ENCODE measurements around the gene F2RL3. TPM values are rescaled to one million over a fixed set of nuclear protein-coding genes. Genes with fewer than 3 reads are reported as not detected.

F2RL3 gene
- total and polyA plus RNA-seq, 9 of the 15 experiments (the other 6 are each of a cell fraction or from before 2014, with no cell fraction given): 1.4 to 27.6 (median 11.9) TPM

DNA sequence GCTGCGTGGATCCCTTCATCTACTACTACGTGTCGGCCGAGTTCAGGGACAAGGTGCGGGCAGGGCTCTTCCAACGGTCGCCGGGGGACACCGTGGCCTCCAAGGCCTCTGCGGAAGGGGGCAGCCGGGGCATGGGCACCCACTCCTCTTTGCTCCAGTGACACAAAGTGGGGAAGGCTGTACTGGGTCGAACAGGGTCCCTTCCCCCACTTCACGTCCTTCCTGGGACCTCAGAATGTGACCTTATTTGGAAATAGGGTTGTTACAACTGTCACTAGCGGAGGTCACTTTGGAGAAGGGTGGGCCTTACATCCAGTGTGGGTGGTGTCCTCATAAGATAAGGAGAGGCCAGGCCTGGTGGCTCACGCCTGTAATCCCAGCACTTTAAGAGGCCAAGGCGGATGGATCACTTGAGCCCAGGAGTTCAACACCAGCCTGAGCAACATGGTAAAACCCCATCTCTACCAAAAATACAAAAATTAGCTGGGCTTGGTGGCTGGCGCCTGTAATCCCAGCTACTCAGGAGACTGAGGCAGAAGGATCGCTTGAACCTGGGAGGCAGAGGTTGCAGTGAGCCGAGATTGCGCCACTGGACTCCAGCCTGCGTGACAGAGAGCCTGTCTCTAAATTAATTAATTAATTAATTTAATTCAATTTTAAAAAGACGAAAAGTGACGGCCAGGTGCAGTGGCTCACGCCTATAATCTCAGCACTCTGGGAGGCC is 1.8 kb downstream of the F2RL3 start (continued):
- no peak for TF ChIP-seq ZBTB40 (IDR thresholded peaks at IDR 0.05)
- TF ChIP-seq ZBTB40 (CRISPR knock-in tag; IDR thresholded peaks at IDR 0.05): no peak
- no peak for TF ChIP-seq HOXB6 (CRISPR knock-in tag; IDR thresholded peaks at IDR 0.05; ENCODE audit: borderline replicate concordance)
- TF ChIP-seq ZNF23 (CRISPR knock-in tag; IDR thresholded peaks at IDR 0.05): no peak
- TF ChIP-seq, protein P1, sequence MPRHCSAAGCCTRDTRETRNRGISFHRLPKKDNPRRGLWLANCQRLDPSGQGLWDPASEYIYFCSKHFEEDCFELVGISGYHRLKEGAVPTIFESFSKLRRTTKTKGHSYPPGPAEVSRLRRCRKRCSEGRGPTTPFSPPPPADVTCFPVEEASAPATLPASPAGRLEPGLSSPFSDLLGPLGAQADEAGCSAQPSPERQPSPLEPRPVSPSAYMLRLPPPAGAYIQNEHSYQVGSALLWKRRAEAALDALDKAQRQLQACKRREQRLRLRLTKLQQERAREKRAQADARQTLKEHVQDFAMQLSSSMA (CRISPR knock-in tag; IDR thresholded peaks at IDR 0.05): no peak
- TF ChIP-seq HDAC8 (tag; IDR thresholded peaks at IDR 0.05): no peak
- no peak for TF ChIP-seq PCBP1 (IDR thresholded peaks at IDR 0.05; ENCODE audit: low read depth, low read length, poor library complexity, severe bottlenecking)
- TF ChIP-seq, protein P2, sequence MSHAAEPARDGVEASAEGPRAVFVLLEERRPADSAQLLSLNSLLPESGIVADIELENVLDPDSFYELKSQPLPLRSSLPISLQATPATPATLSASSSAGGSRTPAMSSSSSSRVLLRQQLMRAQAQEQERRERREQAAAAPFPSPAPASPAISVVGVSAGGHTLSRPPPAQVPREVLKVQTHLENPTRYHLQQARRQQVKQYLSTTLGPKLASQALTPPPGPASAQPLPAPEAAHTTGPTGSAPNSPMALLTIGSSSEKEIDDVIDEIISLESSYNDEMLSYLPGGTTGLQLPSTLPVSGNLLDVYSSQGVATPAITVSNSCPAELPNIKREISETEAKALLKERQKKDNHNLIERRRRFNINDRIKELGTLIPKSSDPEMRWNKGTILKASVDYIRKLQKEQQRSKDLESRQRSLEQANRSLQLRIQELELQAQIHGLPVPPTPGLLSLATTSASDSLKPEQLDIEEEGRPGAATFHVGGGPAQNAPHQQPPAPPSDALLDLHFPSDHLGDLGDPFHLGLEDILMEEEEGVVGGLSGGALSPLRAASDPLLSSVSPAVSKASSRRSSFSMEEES (CRISPR knock-in tag; IDR thresholded peaks at IDR 0.05): no peak
- TF ChIP-seq MLLT1 (IDR thresholded peaks at IDR 0.05): peak in 1 of 2 experiments; percentile 13; a peak in 1 of 4 replicates
- no peak for TF ChIP-seq FOS (IDR thresholded peaks at IDR 0.05; ENCODE audit: extremely low read depth, insufficient read length)
- no peak for TF ChIP-seq TCF7L2 (IDR thresholded peaks at IDR 0.05; ENCODE audit: low read depth, low read length)
- no peak for TF ChIP-seq ETV6 (IDR thresholded peaks at IDR 0.05; ENCODE audit: borderline replicate concordance in 1 of 2, low read depth in 2 of 2, low read length in 1 of 2)
- no peak for TF ChIP-seq ETV6 (CRISPR knock-in tag; IDR thresholded peaks at IDR 0.05; ENCODE audit: borderline replicate concordance)
- no peak for TF ChIP-seq ZNF717 (CRISPR knock-in tag; IDR thresholded peaks at IDR 0.05)
